ENCODE data around the gene OR2B6.
"Not testable (repeated sequence)": the region's sequence is repeated elsewhere in the genome, so short reads cannot be mapped to it uniquely, and the experiment has no call there.

The OR2B6 gene

DNA sequence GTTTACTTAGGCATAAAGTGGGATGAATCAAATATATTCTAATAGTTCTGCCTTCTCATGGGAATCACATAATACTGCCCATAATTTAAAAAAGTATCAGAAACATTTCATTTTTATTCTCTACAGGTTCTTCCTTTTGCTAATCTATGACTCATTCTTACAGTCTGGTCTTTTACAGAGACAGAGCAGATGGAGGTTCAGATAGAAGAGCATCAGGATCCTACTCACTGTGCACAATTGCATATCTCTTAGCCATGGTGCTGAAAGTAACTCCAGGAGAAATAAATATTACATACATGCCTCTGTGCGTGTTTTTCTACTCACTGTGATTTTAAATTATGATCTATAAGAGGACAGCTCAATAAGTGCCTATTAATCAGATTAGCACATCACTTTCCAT, 16.3 kb upstream of the OR2B6 start:
- no peak overlapping the region for H3K4me3 ChIP-seq (replicated peaks; ENCODE audit: low read depth, low read length)
- TF ChIP-seq, protein P1, sequence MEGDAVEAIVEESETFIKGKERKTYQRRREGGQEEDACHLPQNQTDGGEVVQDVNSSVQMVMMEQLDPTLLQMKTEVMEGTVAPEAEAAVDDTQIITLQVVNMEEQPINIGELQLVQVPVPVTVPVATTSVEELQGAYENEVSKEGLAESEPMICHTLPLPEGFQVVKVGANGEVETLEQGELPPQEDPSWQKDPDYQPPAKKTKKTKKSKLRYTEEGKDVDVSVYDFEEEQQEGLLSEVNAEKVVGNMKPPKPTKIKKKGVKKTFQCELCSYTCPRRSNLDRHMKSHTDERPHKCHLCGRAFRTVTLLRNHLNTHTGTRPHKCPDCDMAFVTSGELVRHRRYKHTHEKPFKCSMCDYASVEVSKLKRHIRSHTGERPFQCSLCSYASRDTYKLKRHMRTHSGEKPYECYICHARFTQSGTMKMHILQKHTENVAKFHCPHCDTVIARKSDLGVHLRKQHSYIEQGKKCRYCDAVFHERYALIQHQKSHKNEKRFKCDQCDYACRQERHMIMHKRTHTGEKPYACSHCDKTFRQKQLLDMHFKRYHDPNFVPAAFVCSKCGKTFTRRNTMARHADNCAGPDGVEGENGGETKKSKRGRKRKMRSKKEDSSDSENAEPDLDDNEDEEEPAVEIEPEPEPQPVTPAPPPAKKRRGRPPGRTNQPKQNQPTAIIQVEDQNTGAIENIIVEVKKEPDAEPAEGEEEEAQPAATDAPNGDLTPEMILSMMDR (IDR thresholded peaks at IDR 0.05; ENCODE audit: low read length, missing control alignments) = no peak
- DNase-seq (ENCODE audit: low read depth) = no peak

DNA sequence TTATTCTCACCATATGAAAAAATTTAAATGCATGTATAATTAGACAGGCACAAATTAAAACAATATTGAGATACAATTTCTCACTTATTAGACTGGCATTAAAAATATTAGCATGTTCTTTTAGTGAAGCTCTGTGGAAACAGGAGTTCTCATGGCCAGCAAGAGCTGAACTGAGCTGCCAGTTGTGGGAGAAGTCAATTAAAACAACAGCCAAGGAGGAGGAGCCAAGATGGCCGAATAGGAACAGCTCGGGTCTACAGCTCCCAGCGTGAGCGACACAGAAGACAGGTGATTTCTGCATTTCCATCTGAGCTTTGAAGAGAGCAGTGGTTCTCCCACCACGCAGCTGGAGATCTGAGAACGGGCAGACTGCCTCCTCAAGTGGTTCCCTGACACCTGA, 14.0 kb upstream of the OR2B6 start:
- H3K4me3 ChIP-seq (replicated peaks; ENCODE audit: low read depth, low read length) = not testable (repeated sequence)

DNA sequence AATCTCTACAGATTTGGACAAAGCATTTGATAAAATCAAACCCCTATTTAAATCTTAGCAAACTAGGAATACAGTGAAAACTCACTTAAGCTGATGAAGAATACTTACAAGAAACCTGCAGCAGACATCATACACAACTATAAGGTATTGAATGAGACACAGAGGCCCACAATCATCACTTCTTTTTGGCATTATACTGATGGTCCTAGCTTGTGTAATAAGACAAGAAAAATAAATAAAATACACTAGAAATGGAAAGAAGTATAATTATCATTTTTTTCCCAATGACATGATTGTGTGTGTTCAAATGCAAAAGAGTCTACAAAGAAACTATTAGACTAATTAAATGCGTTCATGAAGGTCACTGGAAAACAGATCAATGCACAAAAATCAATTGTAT, 8.8 kb upstream of the OR2B6 start:
- no peak overlapping the region for H3K4me3 ChIP-seq (replicated peaks; ENCODE audit: low read depth, low read length)
- TF ChIP-seq, protein P1 (IDR thresholded peaks at IDR 0.05; ENCODE audit: low read length, missing control alignments) = no peak
- no peak for DNase-seq (ENCODE audit: low read depth)

More for the DNA sequence above, 14.0 kb upstream of the OR2B6 start:
- DNase-seq (ENCODE audit: low read depth) = not testable (repeated sequence)

DNA sequence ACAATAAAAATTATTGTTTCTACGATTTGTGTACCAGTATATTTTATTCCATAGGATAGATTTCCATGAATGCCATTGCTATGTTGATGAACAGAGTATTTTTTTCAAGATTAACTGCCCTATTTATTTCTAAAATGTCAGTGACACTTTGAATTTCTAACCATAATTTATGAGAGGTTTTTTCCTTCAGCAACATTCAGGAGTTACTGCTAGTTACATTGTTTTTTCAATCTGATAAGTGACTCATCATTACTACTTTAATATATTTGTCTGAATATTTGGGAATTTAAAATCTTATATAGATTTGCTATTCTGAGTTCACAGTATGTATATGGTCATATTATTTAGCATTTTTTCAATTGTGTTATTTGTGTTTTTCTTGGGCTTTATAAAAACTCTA, 6.0 kb upstream of the OR2B6 start:
- TF ChIP-seq, protein P1 (IDR thresholded peaks at IDR 0.05; ENCODE audit: low read length, missing control alignments) = no peak
- DNase-seq (ENCODE audit: low read depth) = no peak
- no peak overlapping the region for H3K4me3 ChIP-seq (replicated peaks; ENCODE audit: low read depth, low read length)

DNA sequence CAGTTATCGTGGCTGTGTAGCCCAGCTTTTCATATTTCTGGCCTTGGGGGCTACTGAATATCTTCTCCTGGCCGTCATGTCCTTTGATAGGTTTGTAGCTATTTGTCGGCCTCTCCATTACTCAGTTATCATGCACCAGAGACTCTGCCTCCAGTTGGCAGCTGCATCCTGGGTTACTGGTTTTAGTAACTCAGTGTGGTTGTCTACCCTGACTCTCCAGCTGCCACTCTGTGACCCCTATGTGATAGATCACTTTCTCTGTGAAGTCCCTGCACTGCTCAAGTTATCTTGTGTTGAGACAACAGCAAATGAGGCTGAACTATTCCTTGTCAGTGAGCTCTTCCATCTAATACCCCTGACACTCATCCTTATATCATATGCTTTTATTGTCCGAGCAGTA, 475 bp downstream of the OR2B6 start:
- DNase-seq (ENCODE audit: low read depth) = no peak
- H3K4me3 ChIP-seq (replicated peaks; ENCODE audit: low read depth, low read length) = no peak overlapping the region
- TF ChIP-seq, protein P1 (IDR thresholded peaks at IDR 0.05; ENCODE audit: low read length, missing control alignments) = no peak

DNA sequence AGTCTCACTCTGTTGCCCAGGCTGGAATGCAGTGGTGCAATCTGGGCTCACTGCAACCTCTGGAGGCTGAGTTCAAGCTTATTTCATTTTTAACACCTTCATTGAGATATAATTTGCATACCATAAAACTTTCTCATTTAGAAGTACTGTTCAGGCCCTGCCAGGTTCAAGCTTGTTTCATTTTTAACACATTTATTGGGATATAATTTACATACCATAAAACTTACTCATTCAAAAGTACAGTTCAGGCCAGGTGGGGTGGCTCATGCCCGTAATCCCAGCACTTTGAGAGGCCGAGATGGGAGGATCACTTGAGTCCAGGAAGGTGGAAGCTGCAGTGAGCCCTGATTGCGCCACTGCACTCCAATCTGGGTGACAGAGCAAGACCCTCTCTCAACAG, 5.5 kb downstream of the OR2B6 start:
- TF ChIP-seq, protein P1 (IDR thresholded peaks at IDR 0.05; ENCODE audit: low read length, missing control alignments) = no peak
- no peak for DNase-seq (ENCODE audit: low read depth)
- no peak overlapping the region for H3K4me3 ChIP-seq (replicated peaks; ENCODE audit: low read depth, low read length)

DNA sequence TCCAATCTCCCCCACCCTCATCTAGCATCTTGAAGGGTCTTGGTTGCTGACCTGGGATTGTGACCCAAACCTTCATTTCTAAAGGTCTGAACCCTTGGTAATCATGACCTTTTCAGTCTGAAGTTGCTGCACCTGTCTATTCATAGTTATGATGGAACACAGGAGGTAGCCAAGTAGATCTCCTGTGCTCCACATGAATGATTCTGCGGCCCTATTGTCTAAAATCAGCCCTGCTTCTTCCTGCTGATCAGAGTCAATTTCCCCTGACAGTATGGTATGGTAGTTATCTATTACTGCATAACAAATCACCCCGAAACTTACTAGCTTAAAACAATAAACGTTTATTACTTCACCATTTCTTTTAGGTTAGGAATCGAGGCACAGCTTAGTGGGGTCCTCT, 9.0 kb downstream of the OR2B6 start:
- H3K4me3 ChIP-seq (replicated peaks; ENCODE audit: low read depth, low read length) = no peak overlapping the region
- DNase-seq (ENCODE audit: low read depth) = no peak
- TF ChIP-seq, protein P1 (IDR thresholded peaks at IDR 0.05; ENCODE audit: low read length, missing control alignments) = no peak

Data from fibroblast of pulmonary artery (primary cell).